Stimulated activated effector memory CD8-positive, alpha-beta T cell treated with anti-CD3 and anti-CD28 coated beads, Interleukin-12 subunit alpha, Interleukin-12 subunit beta, amount 100 ng/mL, for 72 hours (primary cell): Measurements from ENCODE around the gene CD58.

Source experiments
- ATAC-seq: fragments of 150-1000 bp; cut with Tn5 transposase; 2 replicates; pipeline ENCODE4 v1.10.0; 2021
- DNase-seq, 2 donors: peaks; one replicate each; pipeline ENCODE4 v3.0.0; 2021 to 2022; ENCODE audit warnings: low spot score in 2 of 2
- H3K27ac Mint-ChIP-seq: one replicate; pipeline ENCODE4 v1.8.0; 2022; ENCODE audit warnings: mild to moderate bottlenecking, mixed read lengths
- H3K36me3 Mint-ChIP-seq: one replicate; pipeline ENCODE4 v1.8.0; 2022; ENCODE audit warnings: mild to moderate bottlenecking, mixed read lengths
- H3K4me1 Mint-ChIP-seq: one replicate; pipeline ENCODE4 v1.8.0; 2022; ENCODE audit warnings: mixed read lengths
- H3K4me3 Mint-ChIP-seq: one replicate; pipeline ENCODE4 v1.8.0; 2022; ENCODE audit warnings: mild to moderate bottlenecking, mixed read lengths
- H3K9me3 Mint-ChIP-seq: one replicate; pipeline ENCODE4 v1.8.0; 2022; ENCODE audit warnings: mixed read lengths

The CD58 gene

DNA sequence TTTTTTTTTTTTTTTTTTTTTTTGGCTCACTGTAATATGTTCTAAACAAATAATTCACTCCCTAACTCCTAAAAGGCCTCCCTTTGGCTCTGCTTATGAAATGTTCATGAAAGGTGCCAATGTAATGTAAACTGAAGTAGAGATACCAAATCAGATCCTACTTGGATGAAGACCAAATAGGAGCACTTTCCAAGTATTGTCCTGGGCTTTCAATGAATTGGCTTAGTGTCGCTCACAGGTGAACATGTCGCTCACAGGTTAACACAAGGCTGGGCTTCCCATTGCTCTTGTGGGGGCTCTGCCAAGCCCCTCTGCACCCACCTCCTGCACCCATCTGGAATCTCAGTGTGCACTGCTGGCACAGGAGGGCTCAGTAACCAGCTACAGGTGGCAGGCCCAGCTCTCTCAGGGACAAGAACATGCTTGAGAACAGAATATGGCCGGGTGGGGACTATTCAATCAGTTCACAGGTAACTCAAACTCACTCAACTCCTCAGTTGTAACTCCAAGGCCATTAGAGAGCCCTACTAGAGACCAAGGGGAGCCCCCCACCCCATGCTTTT lies 10.6 kb upstream of the CD58 start:
- DNase-seq: no peak
- H3K4me1 Mint-ChIP-seq: no peaks in the 10 kb centered on the region
- H3K36me3 Mint-ChIP-seq: no peaks in the 10 kb centered on the region
- no peak for ATAC-seq
- no peaks in the 10 kb centered on the region for H3K9me3 Mint-ChIP-seq
- no peak overlapping the region for H3K4me3 Mint-ChIP-seq
- no peak overlapping the region for H3K27ac Mint-ChIP-seq

DNA sequence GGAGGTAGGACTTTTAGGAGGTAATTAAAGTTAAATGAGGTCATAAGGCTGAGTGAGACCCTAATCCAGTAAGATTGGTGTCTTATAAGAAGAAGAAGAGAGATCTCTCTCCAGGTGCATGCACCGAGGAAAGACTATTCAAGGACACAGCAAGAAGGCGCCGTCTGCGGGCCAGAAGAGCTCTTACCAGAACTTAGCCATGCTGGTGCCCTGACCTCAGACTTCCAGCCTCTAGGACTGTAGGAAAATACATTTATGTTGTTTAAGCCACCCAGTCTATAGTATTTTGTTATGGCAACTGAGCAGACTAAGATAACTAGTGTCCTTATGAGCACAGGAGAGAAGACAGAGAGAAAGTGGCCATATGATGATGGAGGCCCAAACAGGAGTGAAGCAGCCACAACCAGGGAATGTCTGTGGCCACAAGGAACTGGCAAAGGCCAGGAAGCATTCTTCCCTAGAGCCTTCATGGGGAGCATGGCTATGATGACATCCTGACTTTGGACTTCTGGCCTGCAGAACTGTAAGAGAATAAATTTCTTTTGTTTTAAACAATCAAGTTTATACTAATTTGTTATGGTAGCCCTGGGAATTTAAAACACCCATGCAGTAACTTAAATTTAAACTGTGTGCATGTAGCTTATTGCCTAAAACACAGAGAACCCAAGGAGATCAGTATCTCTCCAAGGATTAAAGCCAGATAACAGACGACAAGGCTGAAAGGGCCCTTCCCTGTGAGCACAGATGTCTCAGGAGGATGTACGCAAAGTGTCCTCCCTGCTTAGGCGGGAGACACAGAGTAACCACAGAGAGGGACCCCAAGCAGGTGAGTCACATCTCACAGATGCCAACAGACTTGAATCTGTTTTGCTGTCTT lies 9.9 kb upstream of the CD58 start:
- DNase-seq (no peak), ATAC-seq (no peak)
- H3K9me3 Mint-ChIP-seq: no peaks in the 10 kb centered on the region
- H3K27ac Mint-ChIP-seq: no peak overlapping the region
- H3K36me3 Mint-ChIP-seq: peaks cover 3% of the 10 kb centered on the region
- no peak overlapping the region for H3K4me3 Mint-ChIP-seq
- no peaks in the 10 kb centered on the region for H3K4me1 Mint-ChIP-seq

- DNase-seq (no peak), ATAC-seq (no peak)
- H3K27ac Mint-ChIP-seq: no peak overlapping the region
- H3K4me3 Mint-ChIP-seq: no peak overlapping the region
- peaks cover 6% of the 10 kb centered on the region for H3K4me1 Mint-ChIP-seq
- H3K9me3 Mint-ChIP-seq: no peaks in the 10 kb centered on the region
- H3K36me3 Mint-ChIP-seq: peaks cover 5% of the 10 kb centered on the region
These were observed 8.5 kb upstream of the CD58 start for GRCh38 chr1:116579259-116579875.

DNA sequence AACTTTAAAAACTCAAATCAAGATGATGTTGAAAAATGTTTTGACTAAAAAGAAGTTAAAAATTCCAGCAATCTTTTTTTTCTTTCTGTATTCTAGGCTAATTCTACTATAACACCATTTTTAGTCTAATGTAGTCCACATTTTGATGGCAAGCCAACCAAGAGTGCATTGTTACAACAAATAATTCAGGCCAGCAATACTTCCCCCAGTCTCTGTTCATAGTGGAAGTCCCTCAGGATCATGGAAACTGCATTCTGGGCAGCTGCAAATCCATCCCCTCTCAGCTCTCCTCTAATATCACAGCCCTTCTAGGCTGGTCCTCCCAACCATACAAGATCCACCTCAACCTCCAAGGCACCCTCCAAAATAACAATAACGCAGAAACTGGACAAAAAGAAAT lies 7.8 kb upstream of the CD58 start:
- DNase-seq: no peak
- no peak for ATAC-seq
- H3K27ac Mint-ChIP-seq: no peak overlapping the region
- no peaks in the 10 kb centered on the region for H3K9me3 Mint-ChIP-seq
- H3K4me3 Mint-ChIP-seq: no peak overlapping the region
- peaks cover 5% of the 10 kb centered on the region for H3K36me3 Mint-ChIP-seq
- peaks cover 13% of the 10 kb centered on the region for H3K4me1 Mint-ChIP-seq

DNA sequence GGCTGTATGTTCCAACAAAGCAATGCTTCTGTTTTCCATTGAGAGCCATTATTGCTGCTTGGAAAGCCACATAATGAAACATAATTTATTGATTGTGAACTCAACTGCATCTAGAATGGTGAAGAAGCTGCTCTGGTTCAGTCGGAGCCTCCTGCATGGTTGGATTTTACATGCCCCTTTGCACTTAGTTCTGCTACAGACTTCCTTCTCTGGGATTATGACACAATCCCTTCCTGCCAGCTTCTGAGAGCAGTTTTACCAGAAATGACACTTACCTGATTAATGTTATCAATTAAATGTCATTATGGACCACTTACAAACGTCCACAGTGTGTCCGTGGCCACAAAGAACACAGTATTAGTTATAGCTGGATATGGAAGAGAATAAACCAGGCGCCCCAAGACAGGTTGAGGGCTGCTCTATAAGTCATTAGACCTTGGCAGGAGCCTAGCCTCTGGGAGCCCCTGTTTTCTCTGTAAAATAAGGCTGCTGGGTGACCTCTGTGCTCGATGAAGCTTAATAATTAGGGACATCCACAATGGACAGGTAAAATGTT lies 7.0 kb upstream of the CD58 start:
- Mint-ChIP-seq H3K4me3 (no peak overlapping the region), H3K36me3 (peaks cover 5% of the 10 kb centered on the region), H3K27ac (no peak overlapping the region), H3K4me1 (peaks cover 13% of the 10 kb centered on the region), H3K9me3 (no peaks in the 10 kb centered on the region)
- DNase-seq (no peak), ATAC-seq (no peak)

- H3K4me1 Mint-ChIP-seq: peaks cover 30% of the 10 kb centered on the region
- no peak for ATAC-seq
- peaks cover 12% of the 10 kb centered on the region for H3K36me3 Mint-ChIP-seq
- no peak overlapping the region for H3K4me3 Mint-ChIP-seq
- H3K9me3 Mint-ChIP-seq: no peaks in the 10 kb centered on the region
- DNase-seq: peak in 1 of 2 donors; percentile 74
- no peak overlapping the region for H3K27ac Mint-ChIP-seq
These were observed 3.9 kb upstream of the CD58 start for GRCh38 chr1:116574581-116575291.

- H3K4me3 Mint-ChIP-seq: no peak overlapping the region
- no peaks in the 10 kb centered on the region for H3K9me3 Mint-ChIP-seq
- ATAC-seq (no peak), DNase-seq (no peak)
- peaks cover 42% of the 10 kb centered on the region for H3K4me1 Mint-ChIP-seq
- no peak overlapping the region for H3K27ac Mint-ChIP-seq
- H3K36me3 Mint-ChIP-seq: peaks cover 19% of the 10 kb centered on the region
These were observed 2.7 kb upstream of the CD58 start for GRCh38 chr1:116573431-116574095.

GRCh38 chr1:116572771-116573430 lies 2.1 kb upstream of the CD58 start:
- ATAC-seq (no peak), DNase-seq (no peak)
- no peak overlapping the region for H3K27ac Mint-ChIP-seq
- H3K9me3 Mint-ChIP-seq: no peaks in the 10 kb centered on the region
- H3K4me3 Mint-ChIP-seq: no peak overlapping the region
- H3K4me1 Mint-ChIP-seq: peaks cover 48% of the 10 kb centered on the region
- peaks cover 21% of the 10 kb centered on the region for H3K36me3 Mint-ChIP-seq

- H3K4me3 Mint-ChIP-seq: peak overlapping the region; percentile 98
- no peak for ATAC-seq
- peak overlapping the region; percentile 94 for H3K27ac Mint-ChIP-seq
- H3K36me3 Mint-ChIP-seq: peaks cover 26% of the 10 kb centered on the region
- H3K9me3 Mint-ChIP-seq: no peaks in the 10 kb centered on the region
- no peak for DNase-seq
- H3K4me1 Mint-ChIP-seq: peaks cover 54% of the 10 kb centered on the region
These were observed 1.3 kb upstream of the CD58 start for GRCh38 chr1:116572099-116572498.

DNA sequence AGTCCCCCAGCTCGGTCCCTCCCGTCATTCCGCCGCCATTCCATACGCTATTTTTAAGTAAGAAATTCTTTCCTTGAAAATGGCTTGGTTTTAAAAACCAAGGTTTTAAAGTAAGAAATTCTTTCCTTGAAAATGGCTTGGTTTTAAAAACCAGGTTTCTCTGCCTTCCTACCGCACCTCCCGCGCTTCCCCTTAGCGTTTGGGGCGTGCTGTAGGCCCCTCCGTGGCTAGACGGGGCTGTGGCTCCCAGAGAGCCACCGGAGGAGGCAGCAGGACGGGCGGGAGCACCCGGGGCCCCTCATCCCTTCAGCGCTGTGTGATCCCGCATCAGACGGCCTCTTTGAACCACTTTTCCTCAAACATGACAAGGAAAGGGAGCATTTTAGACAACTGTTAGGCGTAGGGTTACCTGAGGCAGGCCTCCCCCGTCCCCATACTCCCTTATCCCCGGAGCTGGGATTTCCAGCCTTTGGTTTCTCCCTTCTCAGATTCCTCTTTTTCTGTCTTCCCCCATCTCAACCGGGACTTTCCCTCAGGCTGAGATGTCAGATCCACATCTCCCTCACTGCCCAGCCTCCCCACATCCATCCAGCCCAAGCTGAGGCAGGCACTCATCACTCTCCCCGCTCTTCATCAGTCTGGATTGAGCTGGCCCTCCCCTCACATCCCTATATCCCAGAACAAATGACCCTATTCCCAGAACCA lies 541 bp upstream of the CD58 start:
- Mint-ChIP-seq H3K9me3 (no peaks in the 10 kb centered on the region), H3K36me3 (peaks cover 26% of the 10 kb centered on the region), H3K27ac (peak overlapping the region; percentile 94), H3K4me3 (peak overlapping the region; percentile 98), H3K4me1 (peaks cover 61% of the 10 kb centered on the region)
- ATAC-seq: no peak
- peak in 1 of 2 donors; percentile 64 for DNase-seq

- Mint-ChIP-seq H3K27ac (peak overlapping the region; percentile 94), H3K36me3 (peaks cover 36% of the 10 kb centered on the region), H3K9me3 (no peaks in the 10 kb centered on the region), H3K4me1 (peaks cover 72% of the 10 kb centered on the region), H3K4me3 (peak overlapping the region; percentile 98)
- DNase-seq (peak; percentile 44 to 82), ATAC-seq (peak; percentile 61)
These were observed 959 bp downstream of the CD58 start for GRCh38 chr1:116569776-116570357.

DNA sequence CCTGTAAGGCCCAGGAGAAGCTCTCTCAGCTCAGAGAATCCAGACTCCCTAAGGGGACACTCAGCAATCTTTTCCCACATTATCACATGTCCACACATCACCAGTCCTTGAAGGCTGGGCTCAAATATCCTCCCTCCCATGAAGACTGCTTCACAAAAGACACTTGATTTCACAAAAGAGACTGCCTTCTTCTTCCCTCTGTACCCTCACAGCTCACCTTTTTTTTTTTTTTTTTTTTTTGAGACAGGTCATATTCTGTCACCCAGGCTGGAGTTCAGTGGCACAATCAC lies 1.5 kb downstream of the CD58 start:
- peaks cover under 1% of the 10 kb centered on the region for H3K9me3 Mint-ChIP-seq
- peak overlapping the region; percentile 98 for H3K4me3 Mint-ChIP-seq
- no peak for ATAC-seq

DNA sequence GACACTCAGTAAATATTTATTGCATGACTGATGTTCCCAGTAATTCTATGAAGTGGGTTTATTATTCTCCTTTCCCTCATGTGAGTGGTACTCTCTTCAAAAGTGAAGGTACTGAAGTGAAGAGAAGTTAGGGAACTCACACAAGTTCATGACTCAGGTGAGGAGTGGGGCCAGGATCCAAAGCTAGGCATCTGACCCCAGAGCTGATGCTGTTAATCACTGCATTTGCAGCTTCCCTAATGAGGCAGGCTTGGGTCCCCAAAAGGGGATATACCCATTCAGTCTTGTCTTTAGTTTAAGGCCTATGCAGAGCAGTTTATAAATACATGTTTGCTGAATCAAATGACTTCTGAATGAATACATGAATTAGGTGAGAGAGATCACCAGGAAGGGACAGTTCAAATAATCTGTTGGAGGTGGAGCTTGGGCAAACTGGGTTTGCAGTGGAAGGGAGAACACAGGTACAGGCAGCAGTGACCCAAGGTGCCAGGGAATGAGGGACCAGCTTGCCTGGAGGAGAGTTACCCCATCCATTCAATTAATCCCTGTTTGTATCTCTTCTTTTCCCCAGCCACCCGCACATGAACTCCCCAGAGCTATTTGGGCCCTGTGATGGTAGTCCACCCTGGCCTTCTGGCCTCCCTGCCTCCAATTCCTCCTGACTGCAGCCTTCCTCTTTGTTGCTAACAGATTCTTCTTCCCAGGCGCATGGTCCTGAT lies 2.0 kb downstream of the CD58 start:
- peaks cover 3% of the 10 kb centered on the region for H3K9me3 Mint-ChIP-seq
- peaks cover 46% of the 10 kb centered on the region for H3K36me3 Mint-ChIP-seq
- H3K27ac Mint-ChIP-seq: peak overlapping the region; percentile 94
- ATAC-seq: no peak
- H3K4me3 Mint-ChIP-seq: peak overlapping the region; percentile 98
- no peak for DNase-seq
- peaks cover 72% of the 10 kb centered on the region for H3K4me1 Mint-ChIP-seq

More for the DNA sequence above, 1.5 kb downstream of the CD58 start:
- Mint-ChIP-seq H3K36me3 (peaks cover 41% of the 10 kb centered on the region), H3K4me1 (peaks cover 72% of the 10 kb centered on the region), H3K27ac (peak overlapping the region; percentile 94)
- no peak for DNase-seq
